Neural cell (in vitro differentiated cells): Measurements from ENCODE around the gene TMPRSS2. TPM values are rescaled to one million over a fixed set of nuclear protein-coding genes. Genes with fewer than 3 reads are reported as not detected.

Experiments used
- H2AFZ ChIP-seq: fragments of 200-600, 300-800 bp; sonication (generic), shearing (Covaris generic); 2 replicates; pipeline ENCODE4 v1.6.0; 2014; ENCODE audit warnings: low read depth, mild to moderate bottlenecking, antibody characterized with exemption, low read length, moderate library complexity
- H3F3A ChIP-seq: fragments of 200-600 bp; shearing (Covaris generic); 2 replicates; pipeline ENCODE4 v1.6.1; 2016; ENCODE audit warnings: mild to moderate bottlenecking, moderate library complexity, mixed read lengths, antibody characterized with exemption, low read length; ENCODE audit not compliant: insufficient read depth, poor library complexity, severe bottlenecking
- H3K27ac ChIP-seq: fragments of 200-600, 300-800 bp; sonication (generic), shearing (Covaris generic); 2 replicates; pipeline ENCODE4 v1.5.1; 2014; ENCODE audit warnings: mild to moderate bottlenecking, low read length, moderate library complexity
- H3K27me3 ChIP-seq: fragments of 300-800, 200-600 bp; sonication (generic), shearing (Covaris generic); 2 replicates; pipeline ENCODE4 v1.6.0; 2014; ENCODE audit warnings: mild to moderate bottlenecking, low read depth, low read length, moderate library complexity; ENCODE audit not compliant: insufficient read depth
- H3K36me3 ChIP-seq: fragments of 300-800, 200-600 bp; sonication (generic), shearing (Covaris generic); 2 replicates; pipeline ENCODE4 v1.5.1; 2014; ENCODE audit warnings: mild to moderate bottlenecking, antibody characterized with exemption, low read length, moderate library complexity; ENCODE audit not compliant: insufficient read depth
- H3K4me2 ChIP-seq: fragments of 300-800, 200-600 bp; sonication (generic), shearing (Covaris generic); 2 replicates; pipeline ENCODE4 v1.6.0; 2014; ENCODE audit warnings: mild to moderate bottlenecking, low read length
- H3K4me3 ChIP-seq: fragments of 300-800, 200-600 bp; sonication (generic), shearing (Covaris generic); 2 replicates; pipeline ENCODE4 v1.5.1; 2014; ENCODE audit warnings: mild to moderate bottlenecking, low read length, moderate library complexity
- H3K79me2 ChIP-seq: fragments of 200-600 bp; shearing (Covaris generic); replicated peaks from 2 replicates; pipeline ENCODE4 v1.6.0; 2014; ENCODE audit warnings: mild to moderate bottlenecking, low read length, moderate library complexity; ENCODE audit not compliant: insufficient read depth
- H3K9ac ChIP-seq: fragments of 300-800, 200-600 bp; sonication (generic), shearing (Covaris generic); 2 replicates; pipeline ENCODE4 v1.6.1; 2016; ENCODE audit warnings: mild to moderate bottlenecking, low read length, mixed read lengths
- H3K9me2 ChIP-seq: fragments of 200-600 bp; shearing (Covaris generic); 2 replicates; pipeline ENCODE4 v1.6.1; 2016; ENCODE audit warnings: mild to moderate bottlenecking, low read length, mixed read lengths; ENCODE audit not compliant: insufficient read depth
- H3K9me3 ChIP-seq: fragments of 200-600, 300-800 bp; sonication (generic), shearing (Covaris generic); 2 replicates; pipeline ENCODE4 v1.6.1; 2016; ENCODE audit warnings: mild to moderate bottlenecking, mixed run types, low read length, moderate library complexity, mixed read lengths
- H4K20me1 ChIP-seq: fragments of 200-600 bp; shearing (Covaris generic); 2 replicates; pipeline ENCODE4 v1.6.1; 2016; ENCODE audit warnings: mild to moderate bottlenecking, mixed run types; ENCODE audit not compliant: insufficient read depth
- CTCF ChIP-seq: fragments of 450-650 bp; IDR thresholded peaks from 2 replicates; pipeline ENCODE4 v1.5.1; 2014; ENCODE audit warnings: antibody characterized with exemption, mild to moderate bottlenecking, moderate library complexity; ENCODE audit not compliant: poor library complexity, severe bottlenecking
- EP300 ChIP-seq: fragments of 450-650 bp; conservative IDR thresholded peaks from 2 replicates; pipeline ENCODE4 v1.6.1; 2014; ENCODE audit warnings: antibody characterized with exemption, mild to moderate bottlenecking, moderate library complexity; ENCODE audit not compliant: poor library complexity, severe bottlenecking
- EZH2 ChIP-seq: fragments of 200-600, 300-800 bp; shearing (Covaris generic), sonication (generic); IDR thresholded peaks from 2 replicates; pipeline ENCODE4 v1.6.1; 2014; ENCODE audit warnings: antibody characterized with exemption, low read length, borderline replicate concordance, mild to moderate bottlenecking; ENCODE audit not compliant: insufficient read depth, poor library complexity, severe bottlenecking
- MXI1 ChIP-seq: fragments of 450-650 bp; conservative IDR thresholded peaks from 2 replicates; pipeline ENCODE4 v1.6.1; 2014; ENCODE audit warnings: antibody characterized with exemption, mild to moderate bottlenecking; ENCODE audit not compliant: poor library complexity, severe bottlenecking
- POLR2AphosphoS5 ChIP-seq: IDR thresholded peaks from 2 replicates; pipeline ENCODE4 v1.6.1; 2012
- RAD21 ChIP-seq: fragments of 450-650 bp; conservative IDR thresholded peaks from 2 replicates; pipeline ENCODE4 v1.6.1; 2014; ENCODE audit warnings: antibody characterized with exemption, mild to moderate bottlenecking, moderate library complexity
- REST ChIP-seq: IDR thresholded peaks from 2 replicates; pipeline ENCODE4 v1.6.1; 2012; ENCODE audit warnings: borderline replicate concordance
- SMC3 ChIP-seq: fragments of 450-650 bp; conservative IDR thresholded peaks from 2 replicates; pipeline ENCODE4 v1.6.1; 2014; ENCODE audit warnings: antibody characterized with exemption, mild to moderate bottlenecking, moderate library complexity; ENCODE audit not compliant: poor library complexity
- TAF1 ChIP-seq: IDR thresholded peaks from 2 replicates; pipeline ENCODE4 v1.6.1; 2012; ENCODE audit warnings: low read depth
- polyA plus RNA-seq: library from polyadenylated mRNA; depleted of rRNA; stranded (reverse); fragments of >200 nt; gene quantifications from 2 replicates; pipeline ENCODE4 v1.2.3, GENCODE V29; 2014

Gene TMPRSS2
- polyA plus RNA-seq, 1 donor from 2014 or later = not detected

- Histone ChIP-seq H3K4me2 (no peak overlapping the region), H3F3A (no peaks in the 10 kb centered on the region), H3K27ac (no peak overlapping the region), H3K4me3 (no peak overlapping the region), H3K36me3 (no peaks in the 10 kb centered on the region), H3K79me2 (no peaks in the 10 kb centered on the region), H3K27me3 (no peaks in the 10 kb centered on the region), H4K20me1 (no peaks in the 10 kb centered on the region), H3K9ac (no peak overlapping the region), H3K9me3 (no peaks in the 10 kb centered on the region), H2AFZ (no peak overlapping the region), H3K9me2 (no peaks in the 10 kb centered on the region)
- TF ChIP-seq SMC3 = no peak
- no peak for TF ChIP-seq REST
- TF ChIP-seq TAF1 = no peak
- TF ChIP-seq CTCF = no peak
- no peak for TF ChIP-seq POLR2AphosphoS5
- TF ChIP-seq EP300 = no peak
- TF ChIP-seq RAD21 = no peak
- no peak for TF ChIP-seq EZH2
- no peak for TF ChIP-seq MXI1
Observed at GRCh38 chr21:41494242-41494641, 13.7 kb downstream of the TMPRSS2 start.

GRCh38 chr21:41491412-41491811, 16.5 kb downstream of the TMPRSS2 start:
- H3K9me2 ChIP-seq = no peaks in the 10 kb centered on the region
- TF ChIP-seq POLR2AphosphoS5 (no peak), MXI1 (no peak), SMC3 (no peak), EP300 (no peak), REST (no peak), TAF1 (no peak), RAD21 (no peak), EZH2 (no peak), CTCF (no peak)
- H4K20me1 ChIP-seq = no peaks in the 10 kb centered on the region
- no peak overlapping the region for H3K4me3 ChIP-seq
- no peaks in the 10 kb centered on the region for H3K27me3 ChIP-seq
- no peak overlapping the region for H3K9ac ChIP-seq
- H3F3A ChIP-seq = no peaks in the 10 kb centered on the region
- no peaks in the 10 kb centered on the region for H3K79me2 ChIP-seq
- no peak overlapping the region for H3K4me2 ChIP-seq
- H3K36me3 ChIP-seq = no peaks in the 10 kb centered on the region
- H2AFZ ChIP-seq = no peak overlapping the region
- no peak overlapping the region for H3K27ac ChIP-seq
- no peaks in the 10 kb centered on the region for H3K9me3 ChIP-seq
